ENCODE data around the gene MAGOH. TPM values are rescaled to one million over a fixed set of nuclear protein-coding genes. Genes with fewer than 3 reads are reported as not detected.
A peak's percentile ranks its signal among the peaks of the same experiment; 100 is the strongest.
"Not testable (repeated sequence)": the region's sequence is repeated elsewhere in the genome, so short reads cannot be mapped to it uniquely, and the experiment has no call there.

The MAGOH gene
- total and polyA plus RNA-seq, 7 donors, result 15.9 to 103 (median 33.6) TPM

DNA sequence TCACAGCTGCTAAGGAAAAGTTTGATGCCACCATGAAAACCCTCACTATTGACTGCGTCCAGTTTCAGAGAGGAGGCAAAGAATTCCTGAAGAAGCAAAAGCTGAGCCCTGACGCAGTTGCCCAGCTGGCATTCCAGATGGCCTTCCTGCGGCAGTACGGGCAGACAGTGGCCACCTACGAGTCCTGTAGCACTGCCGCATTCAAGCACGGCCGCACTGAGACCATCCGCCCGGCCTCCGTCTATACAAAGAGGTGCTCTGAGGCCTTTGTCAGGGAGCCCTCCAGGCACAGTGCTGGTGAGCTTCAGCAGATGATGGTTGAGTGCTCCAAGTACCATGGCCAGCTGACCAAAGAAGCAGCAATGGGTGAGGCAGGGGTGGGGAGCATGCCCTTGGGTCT, 27.4 kb downstream of the MAGOH start:
- H3K36me3 ChIP-seq (ENCODE audit: insufficient read depth in 1 of 2, low read depth in 1 of 2), result peaks cover 15 to 95% of the 10 kb centered on the region in 2 donors
- DNase-seq, result no peak
- no peak overlapping the region for H3K27ac ChIP-seq
- intact Hi-C loops (cut with DNase I), result no loop called here
- H3K4me3 ChIP-seq, result no peak overlapping the region
- WGBS, 3 donors, result 89 to 96% (median 95%) methylated on average over 11 of the region's 11 CpGs
- no peaks in the 10 kb centered on the region for H3K27me3 ChIP-seq (ENCODE audit: insufficient read depth in 3 of 3, low read length in 2 of 3)
- TF ChIP-seq, protein P1, sequence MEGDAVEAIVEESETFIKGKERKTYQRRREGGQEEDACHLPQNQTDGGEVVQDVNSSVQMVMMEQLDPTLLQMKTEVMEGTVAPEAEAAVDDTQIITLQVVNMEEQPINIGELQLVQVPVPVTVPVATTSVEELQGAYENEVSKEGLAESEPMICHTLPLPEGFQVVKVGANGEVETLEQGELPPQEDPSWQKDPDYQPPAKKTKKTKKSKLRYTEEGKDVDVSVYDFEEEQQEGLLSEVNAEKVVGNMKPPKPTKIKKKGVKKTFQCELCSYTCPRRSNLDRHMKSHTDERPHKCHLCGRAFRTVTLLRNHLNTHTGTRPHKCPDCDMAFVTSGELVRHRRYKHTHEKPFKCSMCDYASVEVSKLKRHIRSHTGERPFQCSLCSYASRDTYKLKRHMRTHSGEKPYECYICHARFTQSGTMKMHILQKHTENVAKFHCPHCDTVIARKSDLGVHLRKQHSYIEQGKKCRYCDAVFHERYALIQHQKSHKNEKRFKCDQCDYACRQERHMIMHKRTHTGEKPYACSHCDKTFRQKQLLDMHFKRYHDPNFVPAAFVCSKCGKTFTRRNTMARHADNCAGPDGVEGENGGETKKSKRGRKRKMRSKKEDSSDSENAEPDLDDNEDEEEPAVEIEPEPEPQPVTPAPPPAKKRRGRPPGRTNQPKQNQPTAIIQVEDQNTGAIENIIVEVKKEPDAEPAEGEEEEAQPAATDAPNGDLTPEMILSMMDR (IDR thresholded peaks at IDR 0.05), result no peak
- H3K9me3 ChIP-seq, result no peaks in the 10 kb centered on the region
- H3K4me1 ChIP-seq, result no peaks in the 10 kb centered on the region
- ATAC-seq, result no peak

- TF ChIP-seq, protein P1 (IDR thresholded peaks at IDR 0.05), result no peak
- ATAC-seq, result no peak
These were observed 28.0 kb downstream of the MAGOH start for GRCh38 chr1:53210352-53210751.

DNA sequence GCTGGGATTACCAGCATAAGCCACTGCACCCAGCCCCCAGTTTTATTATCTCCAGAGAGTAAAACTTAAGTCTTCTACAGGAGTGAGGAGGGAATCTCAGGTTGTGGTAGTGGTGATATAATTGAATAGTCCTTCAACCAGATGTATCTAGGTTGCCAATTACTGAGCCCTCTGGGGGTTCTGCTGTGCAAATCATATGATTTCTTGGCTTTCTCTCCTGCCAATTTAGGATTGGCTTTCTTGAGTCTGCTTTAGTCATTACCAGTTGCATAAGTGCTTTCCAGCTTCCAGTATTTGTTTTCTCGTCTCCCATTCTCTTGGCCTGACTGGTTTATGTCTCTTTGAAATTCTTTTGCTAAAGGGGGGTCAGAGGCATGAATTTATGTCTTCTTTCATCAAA, 30.6 kb downstream of the MAGOH start:
- ATAC-seq, result peak in 2 of 4 donors; percentile 32

More at GRCh38 chr1:53210352-53210751, 28.0 kb downstream of the MAGOH start:
- H3K36me3 ChIP-seq (ENCODE audit: insufficient read depth in 1 of 2, low read depth in 1 of 2), result peaks cover 15 to 94% of the 10 kb centered on the region in 2 donors
- 90 to 91% (median 90%) methylated on average over 7 of the region's 7 CpGs for WGBS, 3 donors
- intact Hi-C loops (cut with DNase I), result no loop called here
- no peak overlapping the region for H3K27ac ChIP-seq
- no peaks in the 10 kb centered on the region for H3K9me3 ChIP-seq
- DNase-seq, result no peak
- H3K4me1 ChIP-seq, result no peaks in the 10 kb centered on the region
- H3K27me3 ChIP-seq (ENCODE audit: insufficient read depth in 3 of 3, low read length in 2 of 3), result no peaks in the 10 kb centered on the region
- H3K4me3 ChIP-seq, result no peak overlapping the region

GRCh38 chr1:53206735-53207379, 31.5 kb downstream of the MAGOH start:
- H3K4me3 ChIP-seq, result no peak overlapping the region
- H3K27me3 ChIP-seq (ENCODE audit: insufficient read depth in 3 of 3, low read length in 2 of 3), result no peaks in the 10 kb centered on the region
- no peak overlapping the region for H3K27ac ChIP-seq
- no peaks in the 10 kb centered on the region for H3K9me3 ChIP-seq
- intact Hi-C loops (cut with DNase I), result no loop called here
- TF ChIP-seq, protein P1 (IDR thresholded peaks at IDR 0.05), result no peak
- H3K4me1 ChIP-seq, result no peaks in the 10 kb centered on the region
- ATAC-seq, result no peak
- WGBS, 3 donors, result 95 to 100% (median 96%) methylated on average over 1 of the region's 1 CpG
- H3K36me3 ChIP-seq (ENCODE audit: insufficient read depth in 1 of 2, low read depth in 1 of 2), result peaks cover 8 to 94% of the 10 kb centered on the region in 2 donors
- DNase-seq, result no peak

More for the DNA sequence above, 30.6 kb downstream of the MAGOH start:
- DNase-seq, result no peak
- H3K9me3 ChIP-seq, result no peaks in the 10 kb centered on the region
- H3K4me1 ChIP-seq, result no peaks in the 10 kb centered on the region
- peaks cover 8 to 94% of the 10 kb centered on the region in 2 donors for H3K36me3 ChIP-seq (ENCODE audit: insufficient read depth in 1 of 2, low read depth in 1 of 2)
- 37 to 52% (median 43%) methylated on average over 1 of the region's 1 CpG for WGBS, 3 donors
- no peak overlapping the region for H3K27ac ChIP-seq
- TF ChIP-seq, protein P1 (IDR thresholded peaks at IDR 0.05), result no peak
- no peaks in the 10 kb centered on the region for H3K27me3 ChIP-seq (ENCODE audit: insufficient read depth in 3 of 3, low read length in 2 of 3)
- no peak overlapping the region for H3K4me3 ChIP-seq
- intact Hi-C loops (cut with DNase I), result no loop called here

- DNase-seq; H3K4me1 ChIP-seq; H3K9me3 ChIP-seq; H3K27ac ChIP-seq; ATAC-seq; intact Hi-C loops (cut with DNase I); H3K27me3 ChIP-seq (ENCODE audit: insufficient read depth in 3 of 3, low read length in 2 of 3); H3K4me3 ChIP-seq: not testable (repeated sequence)
- 94 to 98% (median 98%) methylated on average over 3 of the region's 3 CpGs for WGBS, 3 donors
- peaks cover 8 to 94% of the 10 kb centered on the region in 2 donors for H3K36me3 ChIP-seq (ENCODE audit: insufficient read depth in 1 of 2, low read depth in 1 of 2)
These were observed 32.1 kb downstream of the MAGOH start for GRCh38 chr1:53206083-53206685.

GRCh38 chr1:53205496-53205895, 32.8 kb downstream of the MAGOH start:
- H3K4me3 ChIP-seq; H3K9me3 ChIP-seq; H3K4me1 ChIP-seq; ATAC-seq; DNase-seq; intact Hi-C loops (cut with DNase I); H3K27ac ChIP-seq; H3K27me3 ChIP-seq (ENCODE audit: insufficient read depth in 3 of 3, low read length in 2 of 3): not testable (repeated sequence)
- H3K36me3 ChIP-seq (ENCODE audit: insufficient read depth in 1 of 2, low read depth in 1 of 2), result peaks cover 7 to 94% of the 10 kb centered on the region in 2 donors
- 96 to 100% (median 98%) methylated on average over 1 of the region's 1 CpG for WGBS, 3 donors
